Loucy (cell line): ENCODE measurements around the gene MRPL32.

Experiments used
- H2AFZ ChIP-seq: fragments of 200-600 bp; sonication (generic); 2 replicates; pipeline ENCODE4 v1.6.0; 2016; ENCODE audit warnings: antibody characterized with exemption, mild to moderate bottlenecking, low read length, moderate library complexity
- H3F3A ChIP-seq: fragments of 200-600 bp; 2 replicates; pipeline ENCODE4 v1.6.0; 2016; ENCODE audit warnings: antibody characterized with exemption, low read depth, mild to moderate bottlenecking
- H3K27me3 ChIP-seq: fragments of 200-600 bp; sonication (generic); 2 replicates; pipeline ENCODE4 v1.6.1; 2014; ENCODE audit warnings: low read length, mild to moderate bottlenecking; ENCODE audit not compliant: insufficient read depth, poor library complexity, severe bottlenecking
- H3K36me3 ChIP-seq: fragments of 200-600 bp; sonication (generic); 2 replicates; pipeline ENCODE4 v1.6.1; 2016; ENCODE audit warnings: low read length; ENCODE audit not compliant: insufficient read depth
- H3K4me1 ChIP-seq: fragments of 200-600 bp; sonication (generic); 2 replicates; pipeline ENCODE4 v1.5.1; 2014; ENCODE audit warnings: low read length, mild to moderate bottlenecking; ENCODE audit not compliant: insufficient read depth, poor library complexity, severe bottlenecking
- H3K4me2 ChIP-seq: fragments of 200-600 bp; sonication (generic); 2 replicates; pipeline ENCODE4 v1.6.0; 2014; ENCODE audit warnings: antibody characterized with exemption, low read length, low read depth, mild to moderate bottlenecking; ENCODE audit not compliant: poor library complexity, severe bottlenecking
- H3K4me3 ChIP-seq: fragments of 200-600 bp; sonication (generic); 2 replicates; pipeline ENCODE4 v1.5.1; 2014; ENCODE audit warnings: low read length, mild to moderate bottlenecking, mixed read lengths; ENCODE audit not compliant: poor library complexity, severe bottlenecking
- H3K79me2 ChIP-seq: fragments of 200-600 bp; sonication (generic); 2 replicates; pipeline ENCODE4 v1.6.1; 2014; ENCODE audit warnings: low read length; ENCODE audit not compliant: insufficient read depth
- H3K9ac ChIP-seq: fragments of 200-600 bp; sonication (generic); 2 replicates; pipeline ENCODE4 v1.6.0; 2014; ENCODE audit warnings: mild to moderate bottlenecking, low read depth, low read length, moderate library complexity; ENCODE audit not compliant: poor library complexity, severe bottlenecking
- H3K9me2 ChIP-seq: fragments of 200-600 bp; sonication (generic); replicated peaks from 2 replicates; pipeline ENCODE4 v1.6.1; 2016; ENCODE audit warnings: low read depth, low read length, mixed read lengths
- H3K9me3 ChIP-seq: fragments of 200-600 bp; sonication (generic); 2 replicates; pipeline ENCODE4 v1.6.1; 2014; ENCODE audit warnings: mild to moderate bottlenecking, antibody characterized with exemption, low read length, low read depth; ENCODE audit not compliant: insufficient read depth
- H4K20me1 ChIP-seq: fragments of 200-600 bp; sonication (generic); 2 replicates; pipeline ENCODE4 v1.6.0; 2014; ENCODE audit warnings: antibody characterized with exemption, low read length, mild to moderate bottlenecking; ENCODE audit not compliant: insufficient read depth, poor library complexity, severe bottlenecking
- CTCF ChIP-seq: fragments of 200-600 bp; sonication (generic); conservative IDR thresholded peaks from 2 replicates; pipeline ENCODE4 v1.5.1; 2014; ENCODE audit warnings: mild to moderate bottlenecking, antibody characterized with exemption, low read length
- EZH2phosphoT487 ChIP-seq: fragments of 200-600 bp; IDR thresholded peaks from 2 replicates; pipeline ENCODE4 v1.6.1; 2018; ENCODE audit warnings: antibody characterized with exemption, mild to moderate bottlenecking, moderate library complexity, borderline replicate concordance

The MRPL32 gene

GRCh38 chr7:42946627-42946950 is 14.4 kb downstream of the MRPL32 start:
- TF ChIP-seq CTCF, result no peak
- no peak for TF ChIP-seq EZH2phosphoT487
- H3K27me3 ChIP-seq, result no peaks in the 10 kb centered on the region
- H3K4me1 ChIP-seq, result no peaks in the 10 kb centered on the region
- no peaks in the 10 kb centered on the region for H4K20me1 ChIP-seq
- no peaks in the 10 kb centered on the region for H3F3A ChIP-seq
- no peaks in the 10 kb centered on the region for H3K9me2 ChIP-seq
- H3K9me3 ChIP-seq, result no peaks in the 10 kb centered on the region
- no peaks in the 10 kb centered on the region for H3K36me3 ChIP-seq
- no peaks in the 10 kb centered on the region for H3K79me2 ChIP-seq
- H3K4me2 ChIP-seq, result no peak overlapping the region
- H2AFZ ChIP-seq, result 0 out of 2 replicates have a peak overlapping the region, but pooled peaks have one; percentile 6
- no peak overlapping the region for H3K4me3 ChIP-seq
- no peak overlapping the region for H3K9ac ChIP-seq

GRCh38 chr7:42947521-42947920 is 15.3 kb downstream of the MRPL32 start:
- H4K20me1 ChIP-seq, result no peaks in the 10 kb centered on the region
- no peaks in the 10 kb centered on the region for H3K9me2 ChIP-seq
- no peaks in the 10 kb centered on the region for H3K79me2 ChIP-seq
- no peaks in the 10 kb centered on the region for H3K4me1 ChIP-seq
- no peaks in the 10 kb centered on the region for H3K36me3 ChIP-seq
- TF ChIP-seq CTCF (no peak), EZH2phosphoT487 (no peak)
- H3K4me2 ChIP-seq, result no peak overlapping the region
- no peak overlapping the region for H3K4me3 ChIP-seq
- no peaks in the 10 kb centered on the region for H3F3A ChIP-seq
- H3K9me3 ChIP-seq, result no peaks in the 10 kb centered on the region
- H3K9ac ChIP-seq, result no peak overlapping the region
- no peak overlapping the region for H2AFZ ChIP-seq
- H3K27me3 ChIP-seq, result no peaks in the 10 kb centered on the region

GRCh38 chr7:42950417-42950816 is 18.2 kb downstream of the MRPL32 start:
- no peak overlapping the region for H2AFZ ChIP-seq
- H4K20me1 ChIP-seq, result no peaks in the 10 kb centered on the region
- H3K79me2 ChIP-seq, result no peaks in the 10 kb centered on the region
- H3K36me3 ChIP-seq, result no peaks in the 10 kb centered on the region
- no peak overlapping the region for H3K4me3 ChIP-seq
- H3K4me1 ChIP-seq, result no peaks in the 10 kb centered on the region
- no peaks in the 10 kb centered on the region for H3K9me3 ChIP-seq
- TF ChIP-seq EZH2phosphoT487, result no peak
- TF ChIP-seq CTCF, result no peak
- H3K4me2 ChIP-seq, result no peak overlapping the region
- H3F3A ChIP-seq, result no peaks in the 10 kb centered on the region
- H3K27me3 ChIP-seq, result no peaks in the 10 kb centered on the region
- H3K9me2 ChIP-seq, result no peaks in the 10 kb centered on the region; the same call in 1 of the 2 replicates
- H3K9ac ChIP-seq, result no peak overlapping the region
